Right lobe of liver (tissue), 4 donors: ENCODE measurements around the gene MEIS2.

Experiments used
- CTCF ChIP-seq, 4 donors: fragments of 200-600 bp in 3 of 4; fragments of 450-650 bp in 1 of 4; IDR thresholded peaks; one replicate each; pipeline versions ENCODE4 v1.5.1 to v1.8.0; 2016 to 2022; ENCODE audit warnings: antibody characterized with exemption in 4 of 4, mild to moderate bottlenecking in 2 of 4
- POLR2A ChIP-seq: fragments of 450-650 bp; IDR thresholded peaks from one replicate; pipeline ENCODE4 v1.6.1; 2017; ENCODE audit warnings: antibody characterized with exemption, mild to moderate bottlenecking
- donor health status: DM: no; HTN: no; CAD: no.
- donor health status: DM: no; HTN: no; CAD: no.
- donor health status: DM: no; HTN: yes; CAD: no.

GRCh38 chr15:36978625-36979024, 121.7 kb downstream of the MEIS2 start:
- TF ChIP-seq CTCF (IDR thresholded peaks at IDR 0.05) (no peak), POLR2A (no peak)
